HG03095 (cell line): ENCODE results near the gene MME.
A peak's percentile ranks its signal among the peaks of the same experiment; 100 is the strongest.

ENCODE experiments used
- ATAC-seq: cut with Tn5 transposase; IDR thresholded peaks from one replicate; pipeline ENCODE4 v1.9.1; 2021; ENCODE audit warnings: moderate library complexity; ENCODE audit not compliant: unreplicated experiment

The MME gene

GRCh38 chr3:155135003-155135402, 54.9 kb downstream of the MME start:
- no peak for ATAC-seq

GRCh38 chr3:155138677-155139076, 58.6 kb downstream of the MME start:
- ATAC-seq: no peak

- no peak for ATAC-seq
Observed at GRCh38 chr3:155147588-155147987, 67.5 kb downstream of the MME start.

- no peak for ATAC-seq
Observed at GRCh38 chr3:155149494-155149893, 69.4 kb downstream of the MME start.

GRCh38 chr3:155153242-155154186, 73.4 kb downstream of the MME start:
- no peak for ATAC-seq

- no peak for ATAC-seq
Observed at GRCh38 chr3:155154255-155154654, 74.1 kb downstream of the MME start.

- no peak for ATAC-seq
Observed at GRCh38 chr3:155158346-155159037, 78.4 kb downstream of the MME start.

- ATAC-seq: no peak
Observed at GRCh38 chr3:155159301-155159700, 79.2 kb downstream of the MME start.

- ATAC-seq: no peak
Observed at GRCh38 chr3:155161640-155162292, 81.6 kb downstream of the MME start.

GRCh38 chr3:155164306-155164705, 84.2 kb downstream of the MME start:
- ATAC-seq: no peak

- ATAC-seq: no peak
Observed at GRCh38 chr3:155166441-155166840, 86.3 kb downstream of the MME start.

- ATAC-seq: no peak
Observed at GRCh38 chr3:155169197-155169596, 89.1 kb downstream of the MME start.

- no peak for ATAC-seq
Observed at GRCh38 chr3:155173771-155174170, 93.7 kb downstream of the MME start.

GRCh38 chr3:155178810-155179436, 98.8 kb downstream of the MME start:
- ATAC-seq: no peak

GRCh38 chr3:155179437-155179827, 99.3 kb downstream of the MME start:
- ATAC-seq: no peak

GRCh38 chr3:155179966-155180757, 100.0 kb downstream of the MME start:
- no peak for ATAC-seq

- no peak for ATAC-seq
Observed at GRCh38 chr3:155182467-155182866, 102.3 kb downstream of the MME start.

- ATAC-seq: peak; percentile 66
Observed at GRCh38 chr3:155184011-155184410, 103.9 kb downstream of the MME start.

GRCh38 chr3:155185631-155186071, 105.5 kb downstream of the MME start:
- no peak for ATAC-seq

- ATAC-seq: no peak
Observed at GRCh38 chr3:155188031-155188430, 107.9 kb downstream of the MME start.
